Measurements from ENCODE around the gene ZNF816. TPM values are rescaled to one million over a fixed set of nuclear protein-coding genes. Genes with fewer than 3 reads are reported as not detected.
"Not testable (repeated sequence)": the region's sequence is repeated elsewhere in the genome, so short reads cannot be mapped to it uniquely, and the experiment has no call there.

ZNF816 gene
- total RNA-seq, 1 experiment from 2014 or later, result 5.4 TPM

DNA sequence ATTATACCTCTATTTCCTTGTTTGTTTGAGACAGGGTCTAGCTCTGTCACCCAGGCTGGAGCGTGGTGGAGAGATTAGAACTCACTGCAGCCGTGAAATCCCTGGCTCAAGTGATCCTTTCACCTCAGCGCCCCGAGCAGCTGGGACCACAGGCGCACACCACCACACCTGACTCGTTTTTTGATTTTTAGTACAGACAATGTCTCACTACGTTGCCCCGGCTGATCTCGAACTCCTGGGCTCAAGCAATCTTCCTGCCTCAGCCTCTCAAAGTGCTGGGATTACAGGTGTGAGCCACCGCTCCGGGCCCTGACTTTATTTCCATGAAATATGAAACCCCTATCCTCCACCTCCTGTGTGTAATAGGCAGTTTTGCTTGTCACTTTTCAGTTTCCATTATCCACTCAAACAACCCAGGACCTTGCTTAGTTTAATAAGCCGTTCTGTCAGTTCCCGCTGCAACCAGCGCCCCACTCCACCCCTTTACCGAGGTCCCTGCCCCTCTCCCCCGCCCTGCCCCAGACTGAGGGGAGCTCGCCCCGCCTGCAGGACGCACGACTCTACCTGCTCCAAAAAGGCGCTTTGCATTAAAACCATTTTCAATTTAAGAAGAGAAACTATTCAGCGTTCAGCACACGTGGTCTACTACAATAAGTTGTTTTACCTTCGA lies 16.9 kb downstream of the ZNF816 start:
- no peak overlapping the region for H3K27ac Mint-ChIP-seq (ENCODE audit: low read depth, unreplicated experiment)
- no peak for DNase-seq (ENCODE audit: unreplicated experiment)
- CTCF ChIA-PET, result interaction anchor here (1.0 kb wide), 1 partner anchor 828 kb away, joined by 3 read pairs; no protein-coding TSS in a partner anchor
- no TSS peak for BruUV-seq (replicated peaks)
- H3K9me3 Mint-ChIP-seq (ENCODE audit: unreplicated experiment), result peaks cover 21% of the 10 kb centered on the region
- H3K4me1 Mint-ChIP-seq (ENCODE audit: insufficient read depth, unreplicated experiment), result peaks cover 11% of the 10 kb centered on the region
- no peaks in the 10 kb centered on the region for H3K27me3 Mint-ChIP-seq (ENCODE audit: insufficient read depth, unreplicated experiment)
- POLR2A ChIA-PET, result no interaction called here
- H3K4me3 Mint-ChIP-seq (ENCODE audit: unreplicated experiment), result no peak overlapping the region
- intact Hi-C loops (cut with micrococcal nuclease), result no loop called here
- H3K36me3 Mint-ChIP-seq (ENCODE audit: insufficient read depth, unreplicated experiment), result peaks cover 6% of the 10 kb centered on the region
- TF ChIP-seq, protein P1, sequence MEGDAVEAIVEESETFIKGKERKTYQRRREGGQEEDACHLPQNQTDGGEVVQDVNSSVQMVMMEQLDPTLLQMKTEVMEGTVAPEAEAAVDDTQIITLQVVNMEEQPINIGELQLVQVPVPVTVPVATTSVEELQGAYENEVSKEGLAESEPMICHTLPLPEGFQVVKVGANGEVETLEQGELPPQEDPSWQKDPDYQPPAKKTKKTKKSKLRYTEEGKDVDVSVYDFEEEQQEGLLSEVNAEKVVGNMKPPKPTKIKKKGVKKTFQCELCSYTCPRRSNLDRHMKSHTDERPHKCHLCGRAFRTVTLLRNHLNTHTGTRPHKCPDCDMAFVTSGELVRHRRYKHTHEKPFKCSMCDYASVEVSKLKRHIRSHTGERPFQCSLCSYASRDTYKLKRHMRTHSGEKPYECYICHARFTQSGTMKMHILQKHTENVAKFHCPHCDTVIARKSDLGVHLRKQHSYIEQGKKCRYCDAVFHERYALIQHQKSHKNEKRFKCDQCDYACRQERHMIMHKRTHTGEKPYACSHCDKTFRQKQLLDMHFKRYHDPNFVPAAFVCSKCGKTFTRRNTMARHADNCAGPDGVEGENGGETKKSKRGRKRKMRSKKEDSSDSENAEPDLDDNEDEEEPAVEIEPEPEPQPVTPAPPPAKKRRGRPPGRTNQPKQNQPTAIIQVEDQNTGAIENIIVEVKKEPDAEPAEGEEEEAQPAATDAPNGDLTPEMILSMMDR (IDR thresholded peaks at IDR 0.05; ENCODE audit: unreplicated experiment), result no peak

DNA sequence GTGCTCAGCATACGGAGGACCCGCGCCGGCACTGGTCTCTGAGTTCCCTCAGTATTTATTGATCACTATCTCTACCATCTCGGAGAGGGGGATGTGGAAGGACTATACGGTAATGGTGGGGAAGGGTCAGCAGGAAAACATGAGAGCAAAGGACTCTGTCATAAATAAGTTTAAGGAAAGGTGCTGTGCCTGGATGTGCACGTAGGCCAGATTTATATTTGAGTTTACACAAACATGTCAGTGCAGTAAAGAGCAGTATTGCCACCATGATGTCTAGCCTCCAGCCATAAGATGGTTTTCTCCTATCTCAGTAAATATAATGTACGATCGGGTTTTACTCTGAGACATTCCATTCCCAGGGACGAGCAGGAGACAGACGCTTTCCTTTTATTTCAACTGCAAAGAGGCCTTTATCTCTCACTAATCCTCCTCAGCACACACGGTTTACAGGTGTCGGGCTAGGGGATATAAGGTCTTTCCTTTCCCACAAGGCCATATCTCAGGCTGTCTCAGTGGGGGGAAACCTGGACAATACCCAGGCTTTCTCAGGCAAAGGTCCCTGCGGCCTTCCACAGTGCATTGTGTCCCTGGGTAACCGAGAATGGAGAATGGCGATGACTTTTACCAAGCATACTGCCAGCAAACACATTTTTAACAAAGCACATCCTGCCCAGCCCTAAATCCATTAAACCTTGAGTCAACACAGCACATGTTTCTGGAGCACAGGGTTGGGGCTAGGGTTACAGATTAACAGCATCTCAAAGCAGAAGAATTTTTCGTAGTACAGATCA lies 17.8 kb downstream of the ZNF816 start:
- H3K4me3 Mint-ChIP-seq (ENCODE audit: unreplicated experiment); BruUV-seq (replicated peaks); H3K27me3 Mint-ChIP-seq (ENCODE audit: insufficient read depth, unreplicated experiment); intact Hi-C loops (cut with micrococcal nuclease); H3K36me3 Mint-ChIP-seq (ENCODE audit: insufficient read depth, unreplicated experiment); DNase-seq (ENCODE audit: unreplicated experiment); H3K27ac Mint-ChIP-seq (ENCODE audit: low read depth, unreplicated experiment): not testable (repeated sequence)
- H3K9me3 Mint-ChIP-seq (ENCODE audit: unreplicated experiment), result peaks cover 12% of the 10 kb centered on the region
- H3K4me1 Mint-ChIP-seq (ENCODE audit: insufficient read depth, unreplicated experiment), result peaks cover 11% of the 10 kb centered on the region
- ChIA-PET CTCF (interaction anchor here (0.5 kb wide), 1 partner anchor 18 kb away, joined by 3 read pairs; no protein-coding TSS in a partner anchor), POLR2A (interaction anchor here (0.8 kb wide), 1 partner anchor 21 kb away, joined by 3 read pairs; no protein-coding TSS in a partner anchor)

DNA sequence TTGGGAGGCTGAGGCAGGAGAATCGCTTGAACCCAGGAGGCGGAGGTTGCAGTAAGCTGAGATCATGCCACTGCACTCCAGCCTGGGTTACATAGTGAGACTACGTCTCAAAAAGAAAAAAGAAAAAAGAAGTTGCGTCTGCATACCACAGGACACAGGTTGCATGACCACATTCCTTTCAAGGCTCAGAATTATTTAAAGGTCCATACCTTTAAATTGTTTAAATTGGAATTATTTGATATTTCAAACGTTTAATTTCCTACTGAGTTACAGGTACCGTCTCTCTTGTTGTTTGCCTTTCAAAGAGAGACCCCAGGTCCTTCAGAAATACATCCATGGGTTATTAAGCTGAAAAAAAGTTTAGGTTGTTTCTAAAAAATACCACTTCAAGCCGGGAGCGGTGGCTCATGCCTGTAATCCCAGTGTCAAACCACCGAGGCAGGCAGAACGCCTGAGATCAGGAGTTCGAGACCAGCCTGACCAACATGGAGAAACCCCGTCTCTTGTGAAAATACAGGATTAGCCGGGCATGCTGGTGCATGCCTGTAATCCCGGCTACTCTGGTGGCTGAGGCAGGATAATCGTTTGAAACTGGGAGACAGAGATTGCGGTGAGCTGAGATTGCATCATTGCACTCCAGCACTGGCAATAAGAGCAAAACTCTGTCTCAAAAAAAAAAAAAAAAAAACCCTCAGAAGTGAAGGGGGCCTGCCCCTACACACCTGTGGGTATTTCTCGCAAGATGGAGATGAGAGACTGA lies 18.6 kb downstream of the ZNF816 start:
- Mint-ChIP-seq H3K4me1 (ENCODE audit: insufficient read depth, unreplicated experiment) (peaks cover 11% of the 10 kb centered on the region), H3K36me3 (ENCODE audit: insufficient read depth, unreplicated experiment) (no peaks in the 10 kb centered on the region), H3K9me3 (ENCODE audit: unreplicated experiment) (peaks cover 7% of the 10 kb centered on the region), H3K4me3 (ENCODE audit: unreplicated experiment) (no peak overlapping the region), H3K27me3 (ENCODE audit: insufficient read depth, unreplicated experiment) (no peaks in the 10 kb centered on the region), H3K27ac (ENCODE audit: low read depth, unreplicated experiment) (no peak overlapping the region)
- ChIA-PET POLR2A (interaction anchor here (0.8 to 1.8 kb wide), 3 partner anchors 18 to 23 kb away, joined by 3 to 7 read pairs (median 3); no protein-coding TSS in a partner anchor), CTCF (interaction anchor here (0.5 kb wide), 1 partner anchor 17 kb away, joined by 3 read pairs; no protein-coding TSS in a partner anchor)
- no TSS peak for BruUV-seq (replicated peaks)
- DNase-seq (ENCODE audit: unreplicated experiment), result no peak
- TF ChIP-seq, protein P1 (IDR thresholded peaks at IDR 0.05; ENCODE audit: unreplicated experiment), result no peak
- intact Hi-C loops (cut with micrococcal nuclease), result loop anchor here (2.0 kb wide), 2 partner anchors 19 to 21 kb away; partner anchors contain the start of genes ZNF816 and ZNF888

DNA sequence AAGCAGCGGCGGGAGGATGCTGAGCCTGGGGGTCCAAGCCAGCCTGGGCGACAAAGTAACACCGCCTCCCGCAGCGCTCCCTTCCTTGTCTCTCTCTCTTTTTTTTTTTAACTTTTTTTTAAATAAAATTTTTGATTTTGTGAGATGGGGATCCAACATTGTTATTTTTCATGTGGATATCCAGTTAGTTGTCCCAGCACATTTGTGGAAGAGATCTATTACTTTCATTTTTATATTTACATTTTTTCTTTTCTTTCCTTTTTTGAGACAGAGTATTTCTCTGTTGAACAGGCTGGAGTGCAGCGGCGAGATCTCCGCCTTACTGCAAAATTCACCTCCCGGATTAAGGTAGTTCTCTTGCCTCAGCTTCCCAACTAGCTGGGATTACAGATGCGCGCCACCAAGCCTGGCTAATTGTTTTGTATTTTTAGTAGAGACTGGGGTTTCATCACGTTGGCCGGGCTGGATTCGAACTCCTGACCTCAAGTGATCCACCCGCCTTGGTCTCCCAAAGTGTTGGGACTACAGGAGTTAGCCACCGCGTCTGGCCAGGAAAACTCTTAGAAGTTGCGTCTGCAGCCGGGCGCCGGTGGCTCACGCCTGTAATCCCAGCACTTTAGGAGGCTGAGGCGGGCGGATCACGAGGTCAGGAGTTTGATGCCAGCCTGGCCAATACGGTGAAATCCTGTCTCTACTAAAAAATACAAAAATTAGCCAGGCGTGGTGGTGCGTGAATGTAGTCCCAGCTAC lies 19.4 kb downstream of the ZNF816 start:
- BruUV-seq (replicated peaks), result no TSS peak
- no peak for DNase-seq (ENCODE audit: unreplicated experiment)
- ChIA-PET POLR2A (interaction anchor here (0.9 to 1.8 kb wide), 3 partner anchors 18 to 83 kb away, joined by 3 to 7 read pairs (median 3); no protein-coding TSS in a partner anchor), CTCF (interaction anchor here (0.6 kb wide), 1 partner anchor 216 kb away, joined by 3 read pairs; no protein-coding TSS in a partner anchor)
- H3K9me3 Mint-ChIP-seq (ENCODE audit: unreplicated experiment), result peaks cover 7% of the 10 kb centered on the region
- H3K27me3 Mint-ChIP-seq (ENCODE audit: insufficient read depth, unreplicated experiment), result no peaks in the 10 kb centered on the region
- intact Hi-C loops (cut with micrococcal nuclease), result loop anchor here (2.0 kb wide), 2 partner anchors 19 to 21 kb away; partner anchors contain the start of genes ZNF816 and ZNF888
- TF ChIP-seq, protein P1 (IDR thresholded peaks at IDR 0.05; ENCODE audit: unreplicated experiment), result no peak
- H3K36me3 Mint-ChIP-seq (ENCODE audit: insufficient read depth, unreplicated experiment), result no peaks in the 10 kb centered on the region
- no peak overlapping the region for H3K27ac Mint-ChIP-seq (ENCODE audit: low read depth, unreplicated experiment)
- peaks cover 11% of the 10 kb centered on the region for H3K4me1 Mint-ChIP-seq (ENCODE audit: insufficient read depth, unreplicated experiment)
- peak overlapping the region; percentile 80 for H3K4me3 Mint-ChIP-seq (ENCODE audit: unreplicated experiment)
